Activated T-helper 1 cell treated with anti-CD3 and anti-CD28 coated beads, Interleukin-12 subunit alpha, Interleukin-12 subunit beta, Interleukin-2, Interleukin-4 antibody, amounts not matched to agents 30 ng/mL and 10 ng/mL and 1 ng/mL, durations not matched to agents 14 hours and 24 hours and 36 hours (primary cell): Measurements from ENCODE around the gene IQSEC1. TPM values are rescaled to one million over a fixed set of nuclear protein-coding genes. Genes with fewer than 3 reads are reported as not detected.

ENCODE experiments used
- DNase-seq: peaks from one replicate; pipeline ENCODE4 v3.0.0; 2021; ENCODE audit warnings: low spot score
- H3K27ac Mint-ChIP-seq: one replicate; pipeline ENCODE4 v1.8.0; 2021; ENCODE audit warnings: mild to moderate bottlenecking, mixed read lengths
- H3K27me3 Mint-ChIP-seq: one replicate; pipeline ENCODE4 v1.8.0; 2022; ENCODE audit warnings: mild to moderate bottlenecking, moderate library complexity, mixed read lengths; ENCODE audit not compliant: insufficient read depth
- H3K36me3 Mint-ChIP-seq: one replicate; pipeline ENCODE4 v1.8.0; 2021; ENCODE audit warnings: low read depth, mixed read lengths
- H3K4me1 Mint-ChIP-seq: one replicate; pipeline ENCODE4 v1.8.0; 2021; ENCODE audit warnings: low read depth, mixed read lengths
- H3K4me3 Mint-ChIP-seq: one replicate; pipeline ENCODE4 v1.8.0; 2021; ENCODE audit warnings: mild to moderate bottlenecking, moderate library complexity, mixed read lengths
- H3K9me3 Mint-ChIP-seq: one replicate; pipeline ENCODE4 v1.8.0; 2021; ENCODE audit warnings: mixed read lengths
- intact Hi-C: fragments of 100-400 bp; cut with micrococcal nuclease; formaldehyde crosslinking; loops from one replicate; pipeline ENCODE4 v1.15.1; 2024
- total RNA-seq: library from RNA; stranded (reverse); gene quantifications from 2 replicates; pipeline ENCODE4 v1.2.3, GENCODE V29; 2022

IQSEC1 gene
- total RNA-seq, 1 donor from 2014 or later, result 31.4 TPM

DNA sequence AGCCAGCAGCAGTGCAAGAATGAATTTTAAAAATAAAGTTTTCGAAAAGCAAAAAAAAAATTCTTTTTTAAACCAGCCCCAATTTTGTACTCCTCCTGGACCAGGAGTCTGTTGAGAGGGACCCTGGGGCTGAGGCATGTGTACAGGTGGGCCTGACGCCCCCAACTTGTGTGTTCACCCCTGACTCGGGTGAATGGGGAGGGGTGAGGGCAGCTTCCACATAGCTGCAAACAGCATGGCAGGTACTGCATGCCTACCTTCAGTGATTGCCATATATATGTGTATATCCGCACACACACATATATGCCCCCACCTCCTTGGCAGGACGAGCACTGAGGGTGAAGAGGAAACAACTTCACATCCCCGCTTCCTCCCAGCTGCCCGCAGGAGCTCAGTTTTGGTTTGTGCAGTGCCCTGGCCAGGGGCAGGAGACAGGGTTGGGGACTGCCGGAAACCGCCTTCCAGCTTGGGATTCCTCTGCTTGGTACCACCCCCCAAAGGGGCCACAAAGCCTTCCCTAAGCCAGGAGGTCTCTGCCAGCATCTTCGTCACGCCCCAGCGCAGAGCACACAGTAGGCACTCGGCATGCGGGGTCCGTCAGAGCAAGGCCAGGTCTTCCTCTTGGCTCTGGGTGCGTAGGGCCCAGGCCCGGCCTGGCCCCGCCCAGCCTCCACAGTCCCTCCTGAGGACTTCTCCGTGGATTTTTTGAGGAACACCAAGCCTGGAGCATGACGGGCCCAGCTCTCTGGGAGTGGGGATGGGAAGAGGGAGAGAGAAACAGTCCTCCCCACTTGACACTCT is 170.0 kb downstream of the IQSEC1 start:
- Mint-ChIP-seq H3K4me3 (no peak overlapping the region), H3K36me3 (peaks cover 20% of the 10 kb centered on the region), H3K27me3 (no peaks in the 10 kb centered on the region), H3K4me1 (no peaks in the 10 kb centered on the region), H3K9me3 (no peaks in the 10 kb centered on the region), H3K27ac (no peak overlapping the region)
- intact Hi-C loops, result no loop called here
- DNase-seq, result no peak

- intact Hi-C loops, result no loop called here
- Mint-ChIP-seq H3K4me3 (no peak overlapping the region), H3K27me3 (no peaks in the 10 kb centered on the region), H3K27ac (no peak overlapping the region), H3K4me1 (no peaks in the 10 kb centered on the region), H3K36me3 (peaks cover 20% of the 10 kb centered on the region), H3K9me3 (no peaks in the 10 kb centered on the region)
- no peak for DNase-seq
Observed at GRCh38 chr3:12902181-12902999, 170.8 kb downstream of the IQSEC1 start.

GRCh38 chr3:12901623-12902045 is 171.6 kb downstream of the IQSEC1 start:
- DNase-seq, result no peak
- peak overlapping the region; percentile 12 for H3K27ac Mint-ChIP-seq
- no peaks in the 10 kb centered on the region for H3K4me1 Mint-ChIP-seq
- H3K4me3 Mint-ChIP-seq, result no peak overlapping the region
- no peaks in the 10 kb centered on the region for H3K27me3 Mint-ChIP-seq
- H3K36me3 Mint-ChIP-seq, result peaks cover 20% of the 10 kb centered on the region
- no peaks in the 10 kb centered on the region for H3K9me3 Mint-ChIP-seq
- intact Hi-C loops, result no loop called here

DNA sequence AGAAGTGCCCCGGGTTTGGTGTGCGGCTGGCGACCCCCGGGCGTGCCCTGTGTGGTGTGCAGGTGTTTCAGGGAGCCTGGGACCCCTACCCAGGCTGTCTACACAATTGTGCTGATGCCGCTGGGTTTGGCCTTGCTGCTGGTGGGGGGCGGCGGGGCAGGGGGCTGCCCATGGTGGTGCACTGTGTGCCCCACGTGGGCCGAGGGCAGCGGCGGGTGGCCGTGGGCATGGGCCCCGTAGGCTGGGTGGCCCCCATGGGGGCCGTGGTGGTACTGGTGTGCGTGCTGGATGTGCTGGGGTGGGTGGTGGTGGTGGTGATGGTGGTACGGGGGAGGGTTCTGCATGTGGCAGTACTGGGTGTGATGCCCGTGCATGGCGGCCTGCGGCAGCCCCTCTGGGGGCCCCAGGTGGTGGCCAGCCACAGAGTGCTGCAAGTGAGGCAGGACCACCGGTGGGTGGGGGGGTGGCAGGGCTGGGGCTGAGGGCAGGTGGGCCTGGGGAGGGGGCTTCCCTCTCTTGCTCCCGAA is 172.3 kb downstream of the IQSEC1 start:
- no peaks in the 10 kb centered on the region for H3K27me3 Mint-ChIP-seq
- intact Hi-C loops, result no loop called here
- H3K36me3 Mint-ChIP-seq, result peaks cover 20% of the 10 kb centered on the region
- no peak overlapping the region for H3K27ac Mint-ChIP-seq
- no peaks in the 10 kb centered on the region for H3K4me1 Mint-ChIP-seq
- H3K4me3 Mint-ChIP-seq, result no peak overlapping the region
- no peak for DNase-seq
- no peaks in the 10 kb centered on the region for H3K9me3 Mint-ChIP-seq

- H3K4me3 Mint-ChIP-seq, result no peak overlapping the region
Observed at GRCh38 chr3:12898965-12899755, 174.1 kb downstream of the IQSEC1 start.

GRCh38 chr3:12898290-12898964 is 174.8 kb downstream of the IQSEC1 start:
- Mint-ChIP-seq H3K27ac (no peak overlapping the region), H3K27me3 (no peaks in the 10 kb centered on the region), H3K36me3 (peaks cover 20% of the 10 kb centered on the region), H3K4me1 (no peaks in the 10 kb centered on the region), H3K4me3 (no peak overlapping the region), H3K9me3 (no peaks in the 10 kb centered on the region)
- intact Hi-C loops, result no loop called here
- DNase-seq, result no peak

More at GRCh38 chr3:12898965-12899755, 174.1 kb downstream of the IQSEC1 start:
- H3K36me3 Mint-ChIP-seq, result peaks cover 20% of the 10 kb centered on the region
- no peak for DNase-seq
- no peaks in the 10 kb centered on the region for H3K4me1 Mint-ChIP-seq
- H3K27me3 Mint-ChIP-seq, result no peaks in the 10 kb centered on the region
- H3K27ac Mint-ChIP-seq, result no peak overlapping the region
- intact Hi-C loops, result no loop called here
- no peaks in the 10 kb centered on the region for H3K9me3 Mint-ChIP-seq

GRCh38 chr3:12897381-12898289 is 175.6 kb downstream of the IQSEC1 start:
- H3K27me3 Mint-ChIP-seq, result no peaks in the 10 kb centered on the region
- no peak for DNase-seq
- H3K27ac Mint-ChIP-seq, result no peak overlapping the region
- peaks cover 20% of the 10 kb centered on the region for H3K36me3 Mint-ChIP-seq
- H3K4me1 Mint-ChIP-seq, result no peaks in the 10 kb centered on the region
- H3K4me3 Mint-ChIP-seq, result no peak overlapping the region
- intact Hi-C loops, result no loop called here
- H3K9me3 Mint-ChIP-seq, result no peaks in the 10 kb centered on the region

GRCh38 chr3:12896063-12896985 is 176.9 kb downstream of the IQSEC1 start:
- intact Hi-C loops, result no loop called here
- Mint-ChIP-seq H3K4me1 (peaks cover 5% of the 10 kb centered on the region), H3K9me3 (no peaks in the 10 kb centered on the region), H3K27ac (no peak overlapping the region), H3K27me3 (peaks cover 4% of the 10 kb centered on the region), H3K36me3 (peaks cover 12% of the 10 kb centered on the region), H3K4me3 (no peak overlapping the region)
- no peak for DNase-seq

GRCh38 chr3:12895391-12896062 is 177.7 kb downstream of the IQSEC1 start:
- H3K27ac Mint-ChIP-seq, result no peak overlapping the region
- peaks cover 12% of the 10 kb centered on the region for H3K27me3 Mint-ChIP-seq
- no peak for DNase-seq
- H3K4me3 Mint-ChIP-seq, result no peak overlapping the region
- no peaks in the 10 kb centered on the region for H3K9me3 Mint-ChIP-seq
- peaks cover 8% of the 10 kb centered on the region for H3K36me3 Mint-ChIP-seq
- peaks cover 5% of the 10 kb centered on the region for H3K4me1 Mint-ChIP-seq
- intact Hi-C loops, result no loop called here

GRCh38 chr3:12894629-12895028 is 178.6 kb downstream of the IQSEC1 start:
- no peak overlapping the region for H3K27ac Mint-ChIP-seq
- peaks cover 4% of the 10 kb centered on the region for H3K36me3 Mint-ChIP-seq
- intact Hi-C loops, result loop anchor here (5.0 kb wide), 3 partner anchors 88 to 757 kb away; partner anchors contain the start of gene TSEN2
- H3K4me3 Mint-ChIP-seq, result no peak overlapping the region
- DNase-seq, result no peak
- H3K27me3 Mint-ChIP-seq, result peaks cover 20% of the 10 kb centered on the region
- no peaks in the 10 kb centered on the region for H3K9me3 Mint-ChIP-seq
- peaks cover 5% of the 10 kb centered on the region for H3K4me1 Mint-ChIP-seq
